WERI-Rb-1 (cell line): ENCODE measurements around the gene TARP.

ENCODE experiments used
- DNase-seq: peaks from one replicate; pipeline ENCODE4 v3.0.0-alpha.2; 2020
- H3K27ac ChIP-seq: fragments of 250-450 bp; sonication (Bioruptor Pico); 2 replicates; pipeline ENCODE4 v1.5.1; 2020; ENCODE audit warnings: mild to moderate bottlenecking, moderate library complexity
- H3K27me3 ChIP-seq: fragments of 250-450 bp; sonication (Bioruptor Pico); 2 replicates; pipeline ENCODE4 v1.5.1; 2021; ENCODE audit warnings: mild to moderate bottlenecking, low read depth, moderate library complexity; ENCODE audit not compliant: insufficient read depth, severe bottlenecking
- H3K36me3 ChIP-seq: fragments of 250-450 bp; sonication (Bioruptor Pico); 2 replicates; pipeline ENCODE4 v1.5.1; 2020; ENCODE audit warnings: mild to moderate bottlenecking, moderate library complexity
- H3K4me3 ChIP-seq: 2 replicates; pipeline ENCODE4 v1.5.1; 2011; ENCODE audit warnings: low read depth, mild to moderate bottlenecking, control low read depth, low read length
- H3K9me3 ChIP-seq: fragments of 250-450 bp; sonication (Bioruptor Pico); 2 replicates; pipeline ENCODE4 v1.5.1; 2021; ENCODE audit warnings: mild to moderate bottlenecking, moderate library complexity; ENCODE audit not compliant: severe bottlenecking
- CTCF ChIP-seq: IDR thresholded peaks from 2 replicates; pipeline ENCODE4 v1.5.1; 2011; ENCODE audit warnings: low read depth, mild to moderate bottlenecking, control low read depth, inconsistent platforms, low read length

TARP gene

GRCh38 chr7:38312821-38313220, 39.4 kb upstream of the TARP start:
- peak overlapping the region; percentile 83 for H3K27ac ChIP-seq

GRCh38 chr7:38311329-38311937, 38.0 kb upstream of the TARP start:
- DNase-seq: peak; percentile 77
- Histone ChIP-seq H3K27ac (peak overlapping the region; percentile 83), H3K36me3 (no peaks in the 10 kb centered on the region), H3K9me3 (no peaks in the 10 kb centered on the region), H3K27me3 (no peaks in the 10 kb centered on the region), H3K4me3 (peak overlapping the region; percentile 52)
- TF ChIP-seq CTCF: no peak

More at GRCh38 chr7:38312821-38313220, 39.4 kb upstream of the TARP start:
- TF ChIP-seq CTCF: no peak
- H3K9me3 ChIP-seq: no peaks in the 10 kb centered on the region
- no peaks in the 10 kb centered on the region for H3K27me3 ChIP-seq
- H3K4me3 ChIP-seq: peak overlapping the region; percentile 10; the same call in 1 of the 2 replicates
- no peaks in the 10 kb centered on the region for H3K36me3 ChIP-seq
- peak; percentile 59 for DNase-seq

GRCh38 chr7:38310591-38311101, 37.2 kb upstream of the TARP start:
- Histone ChIP-seq H3K9me3 (no peaks in the 10 kb centered on the region), H3K27me3 (no peaks in the 10 kb centered on the region), H3K27ac (peak overlapping the region; percentile 83), H3K4me3 (peak overlapping the region; percentile 52), H3K36me3 (no peaks in the 10 kb centered on the region)
- no peak for TF ChIP-seq CTCF
- DNase-seq: no peak

- no peaks in the 10 kb centered on the region for H3K36me3 ChIP-seq
- no peak overlapping the region for H3K27ac ChIP-seq
- H3K27me3 ChIP-seq: no peaks in the 10 kb centered on the region
Measured at GRCh38 chr7:38309555-38309954, 36.1 kb upstream of the TARP start.

GRCh38 chr7:38308140-38308539, 34.7 kb upstream of the TARP start:
- TF ChIP-seq CTCF: no peak
- Histone ChIP-seq H3K27me3 (no peaks in the 10 kb centered on the region), H3K9me3 (no peaks in the 10 kb centered on the region), H3K27ac (no peak overlapping the region), H3K4me3 (no peak overlapping the region), H3K36me3 (no peaks in the 10 kb centered on the region)
- no peak for DNase-seq

More at GRCh38 chr7:38309555-38309954, 36.1 kb upstream of the TARP start:
- H3K4me3 ChIP-seq: no peak overlapping the region
- no peak for TF ChIP-seq CTCF
- no peak for DNase-seq
- no peaks in the 10 kb centered on the region for H3K9me3 ChIP-seq

- Histone ChIP-seq H3K4me3 (no peak overlapping the region), H3K27ac (no peak overlapping the region), H3K36me3 (no peaks in the 10 kb centered on the region), H3K27me3 (no peaks in the 10 kb centered on the region), H3K9me3 (no peaks in the 10 kb centered on the region)
- no peak for TF ChIP-seq CTCF
- DNase-seq: no peak
Measured at GRCh38 chr7:38307640-38308039, 34.2 kb upstream of the TARP start.
